MV-4-11 (cell line): ENCODE results near the gene DCTPP1.
"Not testable (repeated sequence)": the region's sequence is repeated elsewhere in the genome, so short reads cannot be mapped to it uniquely, and the experiment has no call there.

Source experiments
- DNase-seq: peaks from one replicate; lab custom pipeline; 2025; lab: John Stamatoyannopoulos, UW

Gene DCTPP1

DNA sequence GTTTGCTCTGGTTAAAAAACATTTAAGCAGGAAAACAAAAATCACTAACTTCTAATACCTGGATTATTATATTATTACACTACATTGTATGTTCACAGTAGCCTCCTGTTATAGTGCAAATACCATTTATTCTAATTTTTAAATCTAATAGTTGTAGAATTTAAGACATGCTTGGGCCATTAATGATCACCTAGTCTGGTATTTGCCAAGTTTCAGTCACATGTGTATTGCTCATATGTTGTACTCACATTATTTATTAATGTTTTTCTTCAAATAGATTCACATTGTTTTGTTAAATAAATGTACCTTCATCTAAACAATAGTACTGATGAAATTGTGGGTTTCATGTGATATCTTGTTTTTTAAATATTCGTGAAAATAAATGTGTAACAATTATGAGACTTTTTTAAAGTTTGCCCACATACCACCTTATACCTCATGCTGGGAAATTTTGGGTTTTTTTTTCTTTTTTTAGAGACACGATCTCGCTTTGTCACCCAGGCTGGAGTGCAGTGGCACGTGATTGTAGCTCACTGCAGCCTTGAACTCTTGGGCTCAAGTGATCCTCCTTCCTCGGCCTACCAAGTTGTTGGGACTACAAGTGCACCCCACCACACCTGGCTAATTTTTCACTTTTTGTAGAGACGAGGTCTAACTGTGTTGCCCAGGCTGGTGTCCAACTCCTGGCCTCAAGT is 16.6 kb downstream of the DCTPP1 start:
- DNase-seq: no peak

DNA sequence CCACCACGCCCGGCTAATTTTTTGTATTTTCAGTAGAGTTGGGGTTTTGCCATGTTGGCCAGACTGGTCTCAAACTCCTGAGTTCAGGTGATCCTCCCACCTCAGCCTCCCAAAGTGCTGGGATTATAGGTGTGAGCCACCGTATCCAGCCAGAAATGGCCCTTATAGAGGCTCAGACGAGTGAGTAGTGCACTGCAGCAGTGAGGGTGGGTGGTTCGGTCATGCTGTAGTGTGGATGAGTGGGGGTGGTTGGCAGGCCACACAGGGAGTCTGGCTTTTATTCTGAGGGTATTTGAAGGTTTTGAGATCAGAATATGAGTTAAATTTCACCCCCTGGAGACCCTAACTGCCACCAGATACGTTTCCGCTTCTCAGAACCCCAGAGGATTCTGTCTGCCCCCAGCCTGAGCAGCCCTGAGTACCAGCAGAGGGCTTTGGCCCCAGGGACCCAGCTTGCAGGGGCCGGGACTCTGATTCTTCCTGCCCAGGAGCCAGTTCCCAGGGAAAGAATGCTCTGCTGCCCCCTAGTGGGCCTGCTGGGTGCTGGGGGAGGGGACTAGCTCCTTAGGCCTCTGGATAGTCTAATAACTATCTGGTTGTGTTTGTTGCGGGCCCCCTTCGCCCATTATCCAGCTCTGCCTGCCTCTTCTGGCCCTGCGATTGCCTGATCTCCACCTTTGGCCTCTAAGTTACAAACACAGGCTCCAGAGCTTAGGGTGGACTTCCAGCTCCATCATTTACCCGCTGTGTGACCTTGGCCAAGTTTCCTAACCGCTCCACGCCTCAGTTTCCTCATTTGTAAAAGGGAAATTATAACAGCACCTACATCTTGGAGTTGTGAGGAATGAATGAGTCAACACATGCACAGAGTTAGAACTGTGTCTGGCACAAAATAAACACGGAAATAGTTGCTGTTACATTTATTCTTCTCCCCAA is 20.4 kb downstream of the DCTPP1 start:
- peak; percentile 79 for DNase-seq

DNA sequence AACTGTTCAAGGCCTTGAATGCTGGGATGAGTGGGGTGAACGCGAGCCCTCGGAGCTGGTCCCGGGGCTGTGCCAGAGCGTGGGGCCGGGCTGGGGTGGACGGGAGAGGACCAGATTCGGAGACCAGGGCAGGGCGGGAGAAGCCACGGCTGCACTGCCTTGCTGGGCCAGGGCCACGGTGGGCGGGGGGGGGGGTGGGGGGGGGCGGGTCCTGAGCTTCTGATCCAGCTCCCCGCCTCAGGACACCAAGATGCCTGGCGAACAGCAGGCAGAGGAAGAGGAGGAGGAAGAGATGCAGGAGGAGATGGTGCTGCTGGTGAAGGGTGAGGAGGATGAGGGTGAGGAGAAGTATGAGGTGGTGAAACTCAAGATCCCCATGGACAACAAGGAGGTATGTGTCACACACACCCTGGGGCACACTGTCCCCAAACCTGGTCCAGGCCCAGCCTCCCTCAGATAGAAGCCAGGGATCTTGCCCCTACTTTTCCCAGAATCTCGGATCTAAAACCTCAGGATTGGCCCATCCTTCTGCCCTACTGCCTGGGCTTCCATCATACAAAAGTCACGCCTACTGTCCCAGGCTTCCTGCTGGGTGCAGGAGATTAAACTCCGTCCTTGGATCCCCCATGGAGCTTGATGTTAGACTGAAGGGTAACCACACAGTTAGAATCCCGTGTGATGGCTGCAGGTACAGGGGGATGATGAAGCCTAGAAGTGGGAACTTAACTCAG is 21.9 kb downstream of the DCTPP1 start:
- no peak for DNase-seq

DNA sequence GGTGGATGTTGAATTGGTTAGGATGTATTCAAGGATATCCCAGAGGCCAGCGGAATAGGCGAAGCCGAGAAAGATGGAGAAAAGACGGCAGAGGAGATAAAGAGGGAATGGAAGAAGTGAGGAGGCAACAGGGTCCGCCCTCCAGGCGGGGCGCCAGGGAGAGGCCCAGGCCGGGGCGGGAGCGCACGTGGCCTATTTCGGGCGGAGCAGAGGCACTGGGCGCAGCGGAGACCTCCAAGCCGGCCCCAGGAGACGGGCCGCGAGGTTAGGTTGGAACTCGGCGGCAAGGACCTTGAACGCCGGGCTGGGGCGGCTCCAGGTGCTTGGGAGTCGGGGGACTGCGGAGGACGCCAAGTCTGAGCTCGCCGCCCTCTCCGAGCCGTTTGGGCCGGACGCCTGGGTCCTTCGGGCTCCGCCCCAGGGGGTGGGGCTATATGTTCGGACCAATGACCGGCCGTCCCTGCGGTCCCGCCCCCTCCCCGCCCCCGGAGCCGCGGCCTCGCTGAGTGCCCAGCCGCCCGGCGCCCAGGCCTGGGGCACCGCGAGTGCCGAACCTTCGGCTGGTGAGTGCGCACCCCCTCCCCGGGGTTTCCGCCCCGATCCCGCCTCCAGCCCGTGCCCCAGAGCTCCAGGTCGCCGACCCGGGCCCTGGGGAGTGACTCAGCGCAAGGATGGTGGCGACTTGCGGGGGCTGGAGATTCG is 22.6 kb downstream of the DCTPP1 start, which contains the start of gene ZNF771:
Gene ZNF771, plus strand, starts transcription at position 505 of the 702 bp plus-strand sequence. CDS start 448 bp downstream, outside the sequence.
- peak; percentile 80 for DNase-seq

DNA sequence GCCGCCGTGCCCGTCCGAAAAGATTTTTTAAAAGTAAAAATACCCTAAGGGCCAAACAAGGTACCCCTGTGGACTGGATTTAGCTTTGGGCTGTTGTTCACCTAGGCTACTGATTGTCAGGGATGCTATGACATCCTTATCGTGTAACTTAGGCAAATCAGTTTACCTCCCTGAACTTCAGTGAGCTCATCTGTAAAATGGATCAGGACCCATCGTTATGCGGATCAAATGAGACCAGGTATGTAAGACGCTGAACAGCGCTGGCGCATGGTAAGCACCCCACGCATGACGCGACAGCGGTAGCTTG is 23.1 kb downstream of the DCTPP1 start:
- DNase-seq: no peak

DNA sequence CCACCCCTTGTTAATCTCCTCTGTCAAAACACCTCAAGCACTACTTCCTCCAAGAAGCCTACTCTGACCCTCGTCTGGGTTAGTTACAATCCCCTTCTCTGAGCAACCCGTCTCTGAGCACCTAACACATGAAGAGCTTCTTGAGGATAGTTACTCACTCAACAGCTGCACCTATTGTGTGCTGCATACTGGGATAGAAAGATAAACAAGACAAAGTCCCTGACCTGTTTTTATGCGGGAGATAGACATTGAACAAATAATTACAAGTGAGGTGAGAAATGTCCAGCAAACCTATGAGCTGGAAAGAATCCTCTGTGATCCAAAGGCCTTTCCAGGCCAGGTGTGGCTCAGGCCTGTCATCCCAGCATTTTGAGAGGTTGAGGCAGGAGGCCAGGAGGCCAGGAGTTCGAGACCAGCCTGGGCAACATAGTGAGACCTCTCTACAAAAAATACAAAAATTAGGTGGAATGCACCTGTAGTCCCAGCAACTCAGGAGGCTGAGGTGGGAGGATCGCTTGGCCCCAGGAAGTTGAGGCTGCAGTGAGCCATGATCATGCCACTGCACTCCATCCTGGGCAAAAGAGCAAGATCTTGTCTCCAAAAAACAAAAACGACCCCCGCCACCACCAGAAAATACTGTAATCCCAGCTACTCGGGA is 27.9 kb downstream of the DCTPP1 start:
- DNase-seq: no peak

DNA sequence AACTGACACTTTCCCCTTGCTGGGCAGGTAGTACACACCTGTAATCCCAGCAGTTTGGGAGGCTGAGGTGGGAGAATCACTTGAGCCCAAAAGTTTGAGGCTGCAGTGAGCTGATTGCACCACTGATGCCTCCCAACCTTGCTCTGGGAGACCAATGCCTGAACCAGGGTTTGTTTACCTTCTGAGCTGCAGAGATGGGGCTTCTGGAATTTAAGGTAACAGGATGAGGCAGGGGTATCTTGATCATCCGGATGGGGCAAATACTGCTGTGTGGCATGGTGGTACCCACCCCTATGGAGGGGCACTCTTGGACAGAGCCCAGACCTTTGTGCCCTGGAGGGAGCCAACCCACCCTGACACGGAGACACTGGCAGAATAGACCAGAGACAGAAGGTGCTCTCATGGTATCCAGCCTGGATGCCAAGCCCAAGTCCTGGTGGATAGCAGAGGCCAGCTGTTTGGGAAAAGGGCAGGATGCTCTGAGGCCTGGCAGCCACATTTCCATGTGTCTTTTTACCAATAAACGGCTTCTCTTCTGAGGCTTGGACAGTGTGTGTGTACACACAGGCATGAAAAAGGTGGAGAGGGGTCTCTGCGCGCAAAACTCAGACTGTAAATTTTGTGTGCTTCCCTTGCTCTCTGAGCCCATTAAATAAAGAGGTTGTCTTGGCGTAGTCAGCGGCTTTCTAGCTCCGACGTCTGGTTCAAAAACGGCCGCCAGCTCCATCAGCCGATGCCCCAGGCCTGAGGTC is 30.2 kb downstream of the DCTPP1 start:
- DNase-seq: no peak

DNA sequence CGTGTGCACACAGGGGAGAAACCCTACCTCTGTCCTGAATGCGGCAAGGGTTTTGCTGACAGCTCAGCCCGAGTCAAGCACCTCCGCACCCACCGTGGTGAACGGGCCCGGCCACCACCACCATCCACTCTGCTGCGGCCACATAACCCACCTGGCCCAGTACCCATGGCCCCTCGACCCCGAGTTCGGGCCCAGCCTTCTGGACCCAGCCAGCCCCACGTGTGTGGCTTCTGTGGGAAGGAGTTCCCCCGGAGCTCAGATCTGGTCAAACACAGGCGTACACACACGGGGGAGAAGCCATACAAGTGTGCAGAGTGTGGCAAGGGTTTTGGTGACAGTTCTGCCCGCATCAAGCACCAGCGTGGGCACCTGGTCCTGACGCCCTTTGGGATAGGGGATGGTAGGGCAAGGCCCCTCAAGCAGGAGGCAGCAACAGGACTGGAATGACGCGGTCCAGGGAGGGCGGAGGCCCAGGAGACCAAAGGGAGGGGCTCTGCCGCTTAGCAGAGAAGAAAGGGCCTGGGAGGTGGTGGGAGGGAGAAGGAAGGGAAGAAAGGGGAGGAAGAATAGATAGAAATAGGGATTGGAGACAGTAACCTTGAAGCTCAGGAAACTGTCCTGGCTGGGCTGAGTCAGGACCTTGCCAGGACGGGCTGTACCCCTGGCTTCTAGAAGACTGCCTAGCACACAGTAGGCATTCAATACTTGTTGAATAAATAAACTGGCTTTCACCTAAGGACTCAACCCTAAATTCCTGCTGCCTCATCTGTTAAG is 31.0 kb downstream of the DCTPP1 start:
- no peak for DNase-seq

DNA sequence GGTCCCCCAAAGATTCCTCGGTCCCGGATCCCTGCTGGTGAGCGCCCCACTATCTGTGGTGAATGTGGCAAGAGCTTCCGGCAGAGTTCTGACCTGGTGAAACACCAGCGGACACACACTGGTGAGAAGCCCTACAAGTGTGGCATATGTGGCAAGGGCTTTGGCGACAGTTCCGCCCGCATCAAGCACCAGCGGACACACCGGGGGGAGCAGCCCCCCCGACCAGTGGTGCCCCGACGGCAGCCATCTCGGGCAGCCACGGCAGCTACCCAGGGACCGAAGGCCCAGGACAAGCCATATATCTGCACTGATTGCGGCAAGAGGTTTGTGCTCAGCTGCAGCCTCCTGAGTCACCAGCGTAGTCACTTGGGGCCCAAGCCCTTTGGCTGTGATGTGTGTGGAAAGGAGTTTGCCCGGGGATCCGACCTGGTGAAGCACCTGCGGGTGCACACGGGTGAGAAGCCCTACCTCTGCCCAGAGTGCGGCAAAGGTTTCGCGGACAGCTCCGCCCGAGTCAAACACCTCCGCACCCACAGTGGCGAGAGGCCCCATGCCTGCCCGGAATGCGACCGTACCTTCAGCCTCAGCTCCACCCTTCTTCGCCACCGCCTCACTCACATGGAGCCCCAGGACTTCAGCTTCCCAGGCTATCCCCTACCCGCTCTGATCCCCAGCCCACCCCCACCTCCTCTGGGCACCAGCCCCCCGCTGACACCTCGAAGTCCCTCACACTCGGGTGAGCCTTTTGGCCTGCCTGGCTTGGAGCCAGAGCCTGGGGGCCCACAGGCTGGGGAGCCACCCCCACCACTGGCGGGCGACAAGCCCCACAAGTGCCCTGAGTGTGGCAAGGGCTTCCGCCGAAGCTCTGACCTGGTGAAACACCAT is 31.8 kb downstream of the DCTPP1 start:
- no peak for DNase-seq

DNA sequence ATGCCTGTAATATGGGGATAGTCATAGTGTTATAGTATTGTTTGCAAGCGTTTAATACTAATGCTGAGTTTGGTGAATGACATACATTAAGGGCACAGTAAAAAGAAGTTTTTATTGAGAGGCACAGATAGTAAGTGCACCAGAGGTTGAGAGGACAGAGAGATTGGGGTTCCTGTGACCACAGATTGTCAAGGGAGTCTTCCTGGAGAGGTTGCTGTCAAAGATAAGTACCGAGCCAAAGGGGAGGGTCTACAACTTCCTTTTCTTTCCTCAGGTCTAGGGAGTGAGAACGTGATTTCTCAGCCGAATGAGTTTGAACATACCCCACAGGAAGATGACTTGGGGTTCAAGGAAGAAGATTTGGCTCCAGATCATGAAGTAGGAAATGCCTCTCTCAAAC is 32.8 kb downstream of the DCTPP1 start:
- no peak for DNase-seq

DNA sequence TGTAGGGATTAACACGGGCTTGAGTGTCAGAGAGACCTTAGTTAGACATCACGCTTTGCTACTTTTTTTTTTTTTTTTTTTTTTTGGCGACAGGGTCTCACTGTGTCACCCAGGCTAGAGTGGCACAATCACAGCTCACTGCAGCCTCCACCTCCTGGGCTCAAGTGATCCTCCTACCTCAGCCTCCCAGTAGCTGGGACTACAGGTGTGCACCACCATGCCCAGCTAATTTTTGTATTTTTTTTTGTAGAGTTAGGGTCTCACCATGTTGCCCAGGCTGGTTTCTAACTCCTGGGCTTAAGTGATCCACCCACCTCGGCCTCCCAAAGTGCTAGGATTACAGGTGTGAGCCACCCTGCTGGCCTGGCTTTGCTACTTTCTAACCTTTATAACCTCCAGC is 33.2 kb downstream of the DCTPP1 start:
- DNase-seq: not testable (repeated sequence)

DNA sequence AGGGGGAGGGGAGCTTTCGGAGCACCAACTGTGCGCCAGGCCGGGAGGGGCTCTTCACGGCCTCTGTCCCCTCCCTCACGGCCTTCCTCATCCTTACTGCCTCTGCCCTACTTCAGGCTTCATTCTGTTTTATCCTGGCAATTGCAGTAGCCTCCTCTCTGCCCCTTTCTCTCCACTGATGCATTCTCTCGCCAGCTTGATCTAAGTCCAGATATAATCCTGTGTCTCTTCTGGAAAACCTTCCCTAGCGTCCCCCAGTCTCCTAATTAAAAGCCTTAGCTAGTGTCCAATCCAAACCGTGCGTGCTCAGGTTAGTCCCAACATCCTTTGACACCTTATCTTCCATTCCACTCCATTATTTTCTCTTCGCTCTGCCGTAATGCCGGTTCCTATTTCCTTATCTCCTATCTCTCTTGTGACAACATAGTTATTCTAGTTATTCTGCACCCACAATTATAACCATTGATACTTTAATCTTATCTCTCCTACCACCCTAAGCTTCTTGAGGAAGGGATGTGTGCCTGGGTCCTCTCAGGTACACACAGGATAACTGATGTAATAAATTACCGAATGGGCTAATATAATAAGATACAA is 33.7 kb downstream of the DCTPP1 start:
- DNase-seq: no peak

DNA sequence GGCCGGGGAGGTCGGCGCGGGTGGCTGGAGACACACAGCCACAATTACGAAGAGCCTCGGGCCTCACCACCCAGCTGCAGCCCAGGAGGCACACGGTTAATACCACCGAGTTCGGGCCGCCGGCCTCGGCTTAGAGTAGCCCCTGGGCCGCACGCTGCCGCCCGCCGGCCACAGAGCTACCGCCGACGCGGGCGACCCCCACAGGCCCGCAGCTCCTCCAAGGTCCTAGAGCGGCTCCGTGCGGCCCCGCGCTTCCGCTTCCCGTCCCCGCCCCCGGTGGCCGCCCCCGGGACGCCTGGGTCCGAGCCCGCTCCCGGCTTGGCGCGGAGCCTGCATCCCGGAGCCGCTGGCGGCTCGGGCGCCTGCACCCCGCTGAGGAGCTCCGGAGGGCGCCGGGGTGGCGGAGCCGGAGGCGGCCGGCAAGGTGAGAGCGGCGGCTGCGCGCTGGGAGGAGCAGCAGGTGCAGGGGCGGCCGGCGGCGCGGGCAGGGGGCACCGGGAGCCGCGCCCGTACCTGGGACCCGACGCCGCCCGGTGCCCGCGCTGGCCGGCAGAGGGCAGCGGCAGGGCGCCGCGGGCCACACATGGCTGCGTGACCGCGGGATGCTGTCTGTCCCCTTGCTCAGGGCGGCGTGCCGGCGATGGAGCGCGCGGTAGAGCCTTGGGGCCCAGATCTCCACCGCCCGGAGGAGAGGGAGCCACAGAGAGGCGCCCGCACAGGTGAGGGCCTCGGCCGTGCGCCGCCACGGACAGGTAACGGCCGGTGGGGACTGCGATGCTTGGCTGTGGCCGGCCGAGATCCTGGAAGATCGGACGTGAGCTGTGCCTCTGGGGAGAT is 34.5 kb downstream of the DCTPP1 start, which contains the start of gene ZNF48:
Gene ZNF48, plus strand, starts transcription at position 266 of the 837 bp plus-strand sequence. Its CDS starts 375 bp downstream, at position 641.
- peak; percentile 70 for DNase-seq

DNA sequence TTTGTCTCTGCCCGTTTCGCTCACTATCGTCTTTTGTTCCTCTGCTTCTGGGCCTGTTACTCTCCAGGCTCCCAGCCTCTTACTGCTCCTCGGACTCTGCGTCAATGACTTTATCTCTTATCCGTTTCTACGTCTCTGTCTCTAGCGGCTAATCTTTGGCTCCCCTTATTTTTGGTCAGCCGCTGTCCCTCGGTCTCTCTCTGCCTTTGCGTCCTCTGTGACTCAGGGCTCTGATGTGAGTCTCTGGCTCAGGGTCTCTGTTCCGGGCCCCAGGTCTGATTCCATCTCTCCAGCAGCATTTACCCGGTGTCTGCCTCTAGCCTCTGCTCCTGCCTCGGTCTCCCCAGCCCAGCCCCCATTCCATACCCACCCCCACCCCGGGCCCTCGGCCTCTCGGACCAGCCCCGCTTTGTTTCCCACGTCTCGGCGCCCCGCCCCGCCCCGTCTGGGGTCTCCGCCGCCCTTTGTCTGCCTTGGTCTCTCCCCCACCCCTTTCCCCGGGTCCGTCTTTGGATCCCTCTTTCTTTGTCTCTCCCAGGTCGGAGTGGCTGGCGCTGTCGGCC is 35.2 kb downstream of the DCTPP1 start:
- no peak for DNase-seq

DNA sequence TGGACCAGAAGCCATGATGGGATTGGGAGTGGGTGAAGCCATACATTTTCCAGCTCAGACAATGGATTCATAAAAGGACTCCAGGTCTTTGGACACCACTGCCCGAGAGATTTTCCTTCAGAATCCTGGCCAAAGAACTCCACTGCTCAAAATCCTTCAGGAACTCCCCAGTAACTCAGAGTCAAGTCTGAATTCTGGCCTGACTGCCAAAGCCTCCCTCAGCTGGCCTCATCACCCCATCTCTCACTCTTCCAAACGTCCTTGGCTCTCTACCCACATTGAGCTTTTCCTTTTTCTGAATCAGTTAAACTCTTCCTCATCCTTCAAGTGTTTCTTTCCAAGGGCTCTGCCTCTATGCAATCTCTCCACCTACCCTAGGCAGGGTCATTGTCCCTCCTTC is 46.3 kb downstream of the DCTPP1 start:
- no peak for DNase-seq

DNA sequence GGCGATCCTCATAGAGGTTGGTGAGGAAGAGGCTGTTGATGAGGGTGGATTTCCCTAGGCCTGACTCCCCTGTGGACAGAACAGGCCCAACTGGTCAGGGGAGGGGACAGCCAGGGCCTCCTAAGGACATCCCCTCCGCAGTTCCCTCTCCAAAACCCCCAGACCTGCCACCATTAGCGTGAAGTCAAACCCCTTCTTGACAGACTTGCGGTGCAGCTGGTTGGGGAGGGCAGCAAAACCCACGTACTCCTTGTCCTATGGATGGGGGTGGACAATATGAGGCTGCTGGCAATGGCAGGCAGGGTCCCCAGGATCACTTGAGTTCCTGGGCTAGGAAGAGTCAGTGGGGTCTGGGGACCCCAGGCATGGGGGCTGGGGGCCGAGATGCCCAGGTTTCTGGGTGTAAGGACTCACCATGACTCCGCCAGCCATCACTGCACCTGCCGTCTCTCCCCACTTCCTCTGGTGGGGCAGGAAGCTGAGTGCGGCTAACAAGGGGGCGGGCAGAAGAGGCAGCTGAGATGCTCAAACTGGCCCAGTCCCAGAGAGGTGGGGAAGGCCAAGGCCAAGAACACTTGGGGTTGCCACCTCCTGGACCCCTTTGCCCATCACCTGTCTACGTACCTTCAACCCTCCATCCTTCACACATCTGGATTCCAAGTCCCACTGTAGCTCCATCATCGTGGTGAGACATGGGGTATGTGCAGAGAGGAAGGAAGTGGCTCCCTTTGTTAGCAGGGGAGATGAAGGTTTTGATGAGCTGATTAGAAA is 47.5 kb downstream of the DCTPP1 start, which contains the start of gene SEPTIN1:
Gene SEPTIN1, minus strand, starts transcription at position 451 of the 771 bp plus-strand sequence. Its CDS starts 19 bp downstream, at position 432.
- peak; percentile 7 for DNase-seq
